ENCODE results near the gene HSD3B2.

Gene HSD3B2

GRCh38 chr1:119414950-119415349 lies at the start of gene HSD3B2:
HSD3B2 (plus strand) TSS chr1:119415150; CDS start chr1:119415420, 270 bp downstream.
- no peak within 1 kb of the TSS for H3K4me3 ChIP-seq (ENCODE audit: low read depth, low read length)
- TF ChIP-seq, protein P1, sequence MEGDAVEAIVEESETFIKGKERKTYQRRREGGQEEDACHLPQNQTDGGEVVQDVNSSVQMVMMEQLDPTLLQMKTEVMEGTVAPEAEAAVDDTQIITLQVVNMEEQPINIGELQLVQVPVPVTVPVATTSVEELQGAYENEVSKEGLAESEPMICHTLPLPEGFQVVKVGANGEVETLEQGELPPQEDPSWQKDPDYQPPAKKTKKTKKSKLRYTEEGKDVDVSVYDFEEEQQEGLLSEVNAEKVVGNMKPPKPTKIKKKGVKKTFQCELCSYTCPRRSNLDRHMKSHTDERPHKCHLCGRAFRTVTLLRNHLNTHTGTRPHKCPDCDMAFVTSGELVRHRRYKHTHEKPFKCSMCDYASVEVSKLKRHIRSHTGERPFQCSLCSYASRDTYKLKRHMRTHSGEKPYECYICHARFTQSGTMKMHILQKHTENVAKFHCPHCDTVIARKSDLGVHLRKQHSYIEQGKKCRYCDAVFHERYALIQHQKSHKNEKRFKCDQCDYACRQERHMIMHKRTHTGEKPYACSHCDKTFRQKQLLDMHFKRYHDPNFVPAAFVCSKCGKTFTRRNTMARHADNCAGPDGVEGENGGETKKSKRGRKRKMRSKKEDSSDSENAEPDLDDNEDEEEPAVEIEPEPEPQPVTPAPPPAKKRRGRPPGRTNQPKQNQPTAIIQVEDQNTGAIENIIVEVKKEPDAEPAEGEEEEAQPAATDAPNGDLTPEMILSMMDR (IDR thresholded peaks at IDR 0.05; ENCODE audit: insufficient read depth, low read length, missing control alignments), result no peak
- DNase-seq (ENCODE audit: low read depth, low spot score), result no peak
- ChIA-PET CTCF (no interaction called here), POLR2A (no interaction called here)

- DNase-seq (ENCODE audit: low read depth, low spot score), result no peak
- ChIA-PET POLR2A (no interaction called here), CTCF (interaction anchor here (0.8 to 4.7 kb wide), 13 partner anchors 17 to 1223 kb away, joined by 3 to 99 read pairs (median 5); no protein-coding TSS in a partner anchor)
- H3K4me3 ChIP-seq (ENCODE audit: low read depth, low read length), result no peak overlapping the region
- TF ChIP-seq, protein P1 (IDR thresholded peaks at IDR 0.05; ENCODE audit: insufficient read depth, low read length, missing control alignments), result no peak
Observed at GRCh38 chr1:119366424-119366823, 48.5 kb upstream of the HSD3B2 start.

GRCh38 chr1:119367432-119368124 lies 47.4 kb upstream of the HSD3B2 start:
- POLR2A ChIA-PET, result no interaction called here
- DNase-seq (ENCODE audit: low read depth, low spot score), result no peak
- TF ChIP-seq, protein P1 (IDR thresholded peaks at IDR 0.05; ENCODE audit: insufficient read depth, low read length, missing control alignments), result peak; percentile 75
- CTCF ChIA-PET, result interaction anchor here (0.6 to 4.7 kb wide), 30 partner anchors 9 to 1458 kb away, joined by 3 to 99 read pairs (median 4); no protein-coding TSS in a partner anchor
- no peak overlapping the region for H3K4me3 ChIP-seq (ENCODE audit: low read depth, low read length)

DNA sequence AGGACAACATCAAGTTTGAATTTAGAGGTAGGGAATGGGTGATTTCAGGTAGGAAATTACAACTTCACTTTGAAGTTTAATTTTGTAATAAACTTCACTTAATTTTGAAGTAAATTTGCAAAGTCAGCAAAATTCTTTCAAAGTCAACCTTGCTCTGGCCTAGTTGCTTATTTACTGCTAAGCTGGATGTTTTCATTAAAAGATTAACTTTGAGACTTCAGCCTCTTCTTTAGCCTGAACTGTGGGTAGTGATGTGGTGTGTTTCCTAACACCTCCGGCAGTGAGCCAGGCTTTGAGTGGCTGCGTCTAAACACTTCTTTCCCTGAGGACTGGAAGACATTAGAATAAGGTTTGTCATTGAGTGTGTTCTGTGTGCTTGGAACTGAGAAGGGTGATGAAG lies 46.4 kb upstream of the HSD3B2 start, which contains the start of gene HAO2:
HAO2 (plus strand) TSS at position 232 of the 400 bp plus-strand sequence. CDS start 12,301 bp downstream, outside the sequence.
- CTCF ChIA-PET, result interaction anchor here (1.0 to 4.7 kb wide), 7 partner anchors 43 to 1400 kb away, joined by 3 to 99 read pairs (median 4); no protein-coding TSS in a partner anchor

GRCh38 chr1:119370748-119371147 lies 44.2 kb upstream of the HSD3B2 start:
- TF ChIP-seq, protein P1 (IDR thresholded peaks at IDR 0.05; ENCODE audit: insufficient read depth, low read length, missing control alignments), result no peak
- no peak for DNase-seq (ENCODE audit: low read depth, low spot score)
- H3K4me3 ChIP-seq (ENCODE audit: low read depth, low read length), result no peak overlapping the region
- POLR2A ChIA-PET, result no interaction called here
- CTCF ChIA-PET, result interaction anchor here (1.0 to 4.7 kb wide), 4 partner anchors 88 to 1219 kb away, joined by 3 to 27 read pairs (median 8); no protein-coding TSS in a partner anchor

More for the DNA sequence above, 46.4 kb upstream of the HSD3B2 start, which contains the start of gene HAO2:
- DNase-seq (ENCODE audit: low read depth, low spot score), result no peak
- TF ChIP-seq, protein P1 (IDR thresholded peaks at IDR 0.05; ENCODE audit: insufficient read depth, low read length, missing control alignments), result no peak
- POLR2A ChIA-PET, result no interaction called here
- no peak within 1 kb of the TSS for H3K4me3 ChIP-seq (ENCODE audit: low read depth, low read length)

DNA sequence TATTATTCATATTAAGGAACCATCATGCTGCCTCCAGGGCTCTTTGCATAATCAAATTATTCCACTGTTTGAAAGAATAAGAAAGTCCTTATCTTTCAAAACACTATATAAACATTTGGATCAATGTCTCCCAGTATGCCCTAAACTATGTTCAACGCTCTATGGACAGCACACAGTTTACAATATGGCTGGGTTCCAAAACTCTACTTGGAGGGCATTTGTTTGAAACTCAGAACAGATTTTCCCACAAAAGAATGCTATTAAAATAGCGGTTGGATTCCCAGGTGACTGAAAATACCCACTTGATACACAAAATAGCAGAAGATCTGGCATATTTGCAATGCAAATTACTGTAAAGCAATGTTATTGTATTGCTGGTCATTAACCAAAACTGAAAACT lies 43.1 kb upstream of the HSD3B2 start:
- no peak for DNase-seq (ENCODE audit: low read depth, low spot score)
- H3K4me3 ChIP-seq (ENCODE audit: low read depth, low read length), result no peak overlapping the region
- TF ChIP-seq, protein P1 (IDR thresholded peaks at IDR 0.05; ENCODE audit: insufficient read depth, low read length, missing control alignments), result no peak
- CTCF ChIA-PET, result interaction anchor here (4.7 kb wide), 1 partner anchor 97 kb away, joined by 27 read pairs; no protein-coding TSS in a partner anchor
- POLR2A ChIA-PET, result no interaction called here
